Vagina (tissue), 2 donors: ENCODE data around the gene CLEC16A.

ENCODE experiments used
- POLR2A ChIP-seq, 2 donors: fragments of 450-650 bp; IDR thresholded peaks; one replicate each; pipeline ENCODE4 v1.6.1; 2017; ENCODE audit warnings: antibody characterized with exemption in 2 of 2, mild to moderate bottlenecking in 2 of 2, moderate library complexity in 2 of 2
- TF ChIP-seq, protein P1 (sequence below), 3 experiments: fragments of 450-650 bp in 2 of 3; fragments of 200-600 bp in 1 of 3; sonication (generic) in 1 of 3; IDR thresholded peaks; one replicate each; pipeline ENCODE4 v1.5.1; 2017 to 2019; ENCODE audit warnings: antibody characterized with exemption in 3 of 3, mild to moderate bottlenecking in 2 of 3, moderate library complexity in 2 of 3

DNA sequence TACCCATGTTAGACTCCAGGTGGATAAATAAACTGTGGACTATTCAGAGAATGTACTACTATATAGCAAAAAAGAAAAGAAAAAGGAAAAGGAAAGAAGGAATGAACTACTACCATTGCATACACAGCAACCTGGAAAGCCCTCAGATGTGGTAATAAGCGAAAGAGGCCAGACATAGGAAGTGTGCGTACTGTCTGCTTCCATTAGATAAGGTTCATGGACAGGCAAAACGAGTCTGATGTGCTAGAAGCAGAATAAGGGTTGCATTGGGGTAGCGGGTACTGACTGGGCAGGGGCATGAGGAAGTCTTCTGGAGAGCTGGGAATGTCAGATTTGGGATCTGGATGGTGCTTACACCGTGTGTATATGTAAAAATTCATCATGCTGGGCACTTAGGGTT lies 21.8 kb downstream of the CLEC16A start:
- TF ChIP-seq, protein P1, sequence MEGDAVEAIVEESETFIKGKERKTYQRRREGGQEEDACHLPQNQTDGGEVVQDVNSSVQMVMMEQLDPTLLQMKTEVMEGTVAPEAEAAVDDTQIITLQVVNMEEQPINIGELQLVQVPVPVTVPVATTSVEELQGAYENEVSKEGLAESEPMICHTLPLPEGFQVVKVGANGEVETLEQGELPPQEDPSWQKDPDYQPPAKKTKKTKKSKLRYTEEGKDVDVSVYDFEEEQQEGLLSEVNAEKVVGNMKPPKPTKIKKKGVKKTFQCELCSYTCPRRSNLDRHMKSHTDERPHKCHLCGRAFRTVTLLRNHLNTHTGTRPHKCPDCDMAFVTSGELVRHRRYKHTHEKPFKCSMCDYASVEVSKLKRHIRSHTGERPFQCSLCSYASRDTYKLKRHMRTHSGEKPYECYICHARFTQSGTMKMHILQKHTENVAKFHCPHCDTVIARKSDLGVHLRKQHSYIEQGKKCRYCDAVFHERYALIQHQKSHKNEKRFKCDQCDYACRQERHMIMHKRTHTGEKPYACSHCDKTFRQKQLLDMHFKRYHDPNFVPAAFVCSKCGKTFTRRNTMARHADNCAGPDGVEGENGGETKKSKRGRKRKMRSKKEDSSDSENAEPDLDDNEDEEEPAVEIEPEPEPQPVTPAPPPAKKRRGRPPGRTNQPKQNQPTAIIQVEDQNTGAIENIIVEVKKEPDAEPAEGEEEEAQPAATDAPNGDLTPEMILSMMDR (IDR thresholded peaks at IDR 0.05), result no peak
- TF ChIP-seq POLR2A (IDR thresholded peaks at IDR 0.05), result no peak
